Heart left ventricle (tissue), 16 donors: ENCODE measurements around the gene PRSS57. TPM values are rescaled to one million over a fixed set of nuclear protein-coding genes. Genes with fewer than 3 reads are reported as not detected.

Source experiments
- ATAC-seq, 4 donors: fragments of 200-7000 bp; cut with Tn5 transposase; one replicate each; pipeline ENCODE4 v1.9.1; 2020 to 2022; ENCODE audit warnings: moderate library complexity in 4 of 4, mild to moderate bottlenecking in 3 of 4, moderate number of reproducible peaks in 1 of 4
- DNase-seq, 5 donors: peaks; one replicate each; pipeline ENCODE4 v3.0.0-alpha.2; 2020
- H3K27ac ChIP-seq, 12 donors: fragments of 200-600 bp; sonication (generic) in 4 of 12; one replicate each; pipeline versions ENCODE4 v1.5.0 to v1.8.0; 2016 to 2022; ENCODE audit warnings: mild to moderate bottlenecking in 2 of 12
- H3K27me3 ChIP-seq, 9 donors: fragments of 200-600 bp; sonication (generic) in 2 of 9; one replicate each; pipeline versions ENCODE4 v1.5.1 to v1.8.0; 2016 to 2022; ENCODE audit warnings: mild to moderate bottlenecking in 3 of 9
- H3K36me3 ChIP-seq, 9 donors: fragments of 200-600 bp; sonication (generic) in 2 of 9; one replicate each; pipeline versions ENCODE4 v1.5.0 to v1.8.0; 2018 to 2022; ENCODE audit warnings: mild to moderate bottlenecking in 2 of 9
- H3K4me1 ChIP-seq, 12 donors: fragments of 200-600 bp; sonication (generic) in 4 of 12; one replicate each; pipeline versions ENCODE4 v1.5.0 to v1.8.0; 2016 to 2022; ENCODE audit warnings: mild to moderate bottlenecking in 3 of 12
- H3K4me3 ChIP-seq, 12 donors: fragments of 200-600 bp; sonication (generic) in 4 of 12; one replicate each; pipeline versions ENCODE4 v1.5.0 to v1.8.0; 2017 to 2022; ENCODE audit warnings: mild to moderate bottlenecking in 9 of 12, moderate library complexity in 4 of 12
- H3K9me3 ChIP-seq, 12 donors: fragments of 200-600 bp; sonication (generic) in 4 of 12; one replicate each; pipeline versions ENCODE4 v1.5.0 to v1.8.0; 2016 to 2022; ENCODE audit warnings: mild to moderate bottlenecking in 1 of 12
- CTCF ChIP-seq, 12 donors: fragments of 200-600 bp; sonication (generic) in 4 of 12; IDR thresholded peaks; one replicate each; pipeline versions ENCODE4 v1.5.0 to v1.8.0; 2018 to 2022; ENCODE audit warnings: antibody characterized with exemption in 12 of 12, mild to moderate bottlenecking in 5 of 12
- POLR2A ChIP-seq, 2 donors: fragments of 450-650 bp; IDR thresholded peaks; one replicate each; pipeline ENCODE4 v1.6.1; 2017; ENCODE audit warnings: antibody characterized with exemption in 2 of 2, mild to moderate bottlenecking in 2 of 2, moderate library complexity in 2 of 2
- whole genome bisulfite sequencing, 4 donors: extraction: QIAGEN DNeasy Blood & Tissue Kit in 2 of 4; methylation state at CpG; one replicate each; pipeline versions ENCODE4 v1.1.5 to v1.1.7; 2013 to 2018; 5-methylcytosine and 5-hydroxymethylcytosine counted together
- intact Hi-C, 10 donors: fragments of 100-400 bp; cut with DNase I; formaldehyde crosslinking; loops; one replicate each; pipeline versions ENCODE4 v1.11.1 to v1.14.2; 2022
- polyA plus RNA-seq, 2 donors: library from polyadenylated mRNA; stranded (reverse); fragments of 200-250 nt; gene quantifications; one replicate each; pipeline ENCODE4 v1.2.3, GENCODE V29; 2013
- total RNA-seq, 9 donors: library from RNA; depleted of rRNA in 2 of 9; stranded (reverse); fragments of >200 nt in 2 of 9; fragmentation: NEBNext Ultra II Directional in 3 of 9; extraction: Animal tissue kit (Norgen Biotek cat#: 25700) in 3 of 9; gene quantifications; one replicate each; pipeline versions ENCODE4 v1.1.0 to v1.2.4, GENCODE V29; 2016 to 2023
- donor health status: ischemic (EF 13 %, LVEDD 7.1; RV severe dilation, severe dysfunction).
- donor health status: healthy with polysubstance abuse.
- donor health status: DM: no; HTN: yes; CAD: no.
- donor health status: DM: no; HTN: no; CAD: no.
- donor health status: ischemic (EF 25% LVEDD 6.9; RV normal size, moderate dysfunction).
- donor health status: ischemic (EF 25% LVEDD 5.7; RV mildly dilated, moderate dysfunction).
- donor health status: healthy.
- donor health status: DM: yes; HTN: yes; CAD: no.
- donor health status: ischemic (EF 35%, LVEDD 5.7; RV mildly dilated, moderate dysfunction).
- donor health status: nonischemic (EF 11% LVEDD 7.7; RV severe dilation, severe dysfunction).
- donor health status: DM: yes; HTN: yes; CAD: no.
- donor health status: PGD.
- donor health status: ischemic (EF 29% LVEDD 5.4; RV normal size, mild dysfunction).
- donor health status: nonischemic (EF 23%, LVEDD 6.1; RV moderate dilation, normal function).

Gene PRSS57
- total and polyA plus RNA-seq, 11 donors: not detected

- WGBS, 4 donors: 93 to 95% (median 94%) methylated on average over 38 to 58 of the region's 58 CpGs
- no peak for TF ChIP-seq POLR2A (IDR thresholded peaks at IDR 0.05)
- no peak for TF ChIP-seq CTCF (IDR thresholded peaks at IDR 0.05)
- intact Hi-C loops: loop anchor here in 1 of 10 donors (10.0 kb wide), 1 partner anchor 56 kb away; no protein-coding TSS in a partner anchor
- no peaks in the 10 kb centered on the region for H3K27me3 ChIP-seq
- no peak overlapping the region for H3K27ac ChIP-seq
- no peak for ATAC-seq
- no peaks in the 10 kb centered on the region for H3K9me3 ChIP-seq
- H3K36me3 ChIP-seq: peaks cover 3 to 85% (median 66%) of the 10 kb centered on the region in 9 donors
- DNase-seq: peak in 1 of 5 donors; percentile 18
- no peak overlapping the region for H3K4me3 ChIP-seq
- H3K4me1 ChIP-seq: peaks cover 0 to 9% (median 0%) of the 10 kb centered on the region in 12 donors
Measured at GRCh38 chr19:651114-651818, 44.0 kb downstream of the PRSS57 start.

GRCh38 chr19:650121-650520 is 45.1 kb downstream of the PRSS57 start:
- H3K4me1 ChIP-seq: no peaks in the 10 kb centered on the region
- WGBS, 4 donors: 91 to 96% (median 92%) methylated on average over 9 to 11 of the region's 11 CpGs
- intact Hi-C loops: loop anchor here in 1 of 10 donors (10.0 kb wide), 1 partner anchor 55 kb away; no protein-coding TSS in a partner anchor
- DNase-seq: peak in 1 of 5 donors; percentile 16
- no peaks in the 10 kb centered on the region for H3K27me3 ChIP-seq
- TF ChIP-seq POLR2A (IDR thresholded peaks at IDR 0.05) (no peak), CTCF (IDR thresholded peaks at IDR 0.05) (no peak)
- no peak for ATAC-seq
- peaks cover 3 to 95% (median 66%) of the 10 kb centered on the region in 9 donors for H3K36me3 ChIP-seq
- H3K27ac ChIP-seq: no peak overlapping the region
- H3K4me3 ChIP-seq: no peak overlapping the region
- no peaks in the 10 kb centered on the region for H3K9me3 ChIP-seq

- Histone ChIP-seq H3K9me3 (no peaks in the 10 kb centered on the region), H3K4me3 (no peak overlapping the region), H3K36me3 (peaks cover 3 to 92% (median 66%) of the 10 kb centered on the region in 9 donors), H3K4me1 (no peaks in the 10 kb centered on the region), H3K27me3 (no peaks in the 10 kb centered on the region), H3K27ac (no peak overlapping the region)
- intact Hi-C loops: no loop called here
- DNase-seq: peak in 1 of 5 donors; percentile 59
- TF ChIP-seq POLR2A (IDR thresholded peaks at IDR 0.05) (no peak), CTCF (IDR thresholded peaks at IDR 0.05) (no peak)
- WGBS, 4 donors: 92 to 97% (median 94%) methylated on average over 17 to 53 of the region's 53 CpGs
- ATAC-seq: no peak
Measured at GRCh38 chr19:648904-649801, 46.1 kb downstream of the PRSS57 start.

DNA sequence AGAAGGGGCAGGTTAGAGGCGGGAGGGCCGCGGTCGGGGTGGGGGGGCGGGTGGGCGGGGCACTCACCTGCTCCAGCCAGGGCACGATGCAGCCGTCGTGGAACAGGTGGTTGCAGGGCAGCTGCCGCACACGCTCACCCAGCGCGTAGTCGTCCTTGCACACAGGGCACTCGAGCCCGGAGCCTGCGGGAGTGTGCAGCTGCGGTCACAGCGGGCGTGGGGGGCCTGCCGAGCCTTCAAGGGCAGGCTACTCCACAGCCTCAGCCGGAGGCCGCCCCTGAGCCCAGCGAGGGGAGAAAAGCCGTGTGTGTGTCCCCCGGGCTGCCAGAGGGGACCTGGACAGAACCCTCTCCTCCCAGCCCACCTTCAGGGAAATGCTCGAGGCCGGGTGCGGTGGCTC is 46.9 kb downstream of the PRSS57 start:
- no peaks in the 10 kb centered on the region for H3K4me1 ChIP-seq
- no peaks in the 10 kb centered on the region for H3K27me3 ChIP-seq
- H3K27ac ChIP-seq: no peak overlapping the region
- intact Hi-C loops: no loop called here
- H3K9me3 ChIP-seq: no peaks in the 10 kb centered on the region
- H3K36me3 ChIP-seq: peaks cover 2 to 83% (median 58%) of the 10 kb centered on the region in 9 donors
- DNase-seq (no peak), ATAC-seq (no peak)
- 91 to 93% (median 91%) methylated on average over 22 to 29 of the region's 29 CpGs for WGBS, 4 donors
- no peak overlapping the region for H3K4me3 ChIP-seq
- TF ChIP-seq CTCF (IDR thresholded peaks at IDR 0.05): no peak
- TF ChIP-seq POLR2A (IDR thresholded peaks at IDR 0.05): no peak
